HEK293T (cell line): Measurements from ENCODE around the gene GRIK2.

Experiments
- ARNT ChIP-seq: fragments of 450-650 bp; IDR thresholded peaks from 2 replicates; pipeline ENCODE4 v1.6.1; 2017; ENCODE audit warnings: mild to moderate bottlenecking
- BHLHE40 ChIP-seq: fragments of 450-650 bp; IDR thresholded peaks from 2 replicates; pipeline ENCODE4 v1.6.1; 2016; ENCODE audit warnings: mild to moderate bottlenecking, moderate library complexity, borderline replicate concordance
- CTBP1 ChIP-seq: fragments of 450-650 bp; IDR thresholded peaks from 2 replicates; pipeline ENCODE4 v1.6.1; 2016; ENCODE audit warnings: borderline replicate concordance
- ELF4 ChIP-seq: fragments of 450-650 bp; IDR thresholded peaks from 2 replicates; pipeline ENCODE4 v1.6.1; 2017; ENCODE audit warnings: antibody characterized with exemption
- FOXA1 ChIP-seq: fragments of 450-650 bp; IDR thresholded peaks from 2 replicates; pipeline ENCODE4 v1.6.1; 2016; ENCODE audit warnings: mild to moderate bottlenecking
- FOXM1 ChIP-seq: fragments of 450-650 bp; IDR thresholded peaks from 2 replicates; pipeline ENCODE4 v1.6.1; 2017; ENCODE audit warnings: mild to moderate bottlenecking, borderline replicate concordance
- HDGF ChIP-seq: fragments of 450-650 bp; IDR thresholded peaks from 2 replicates; pipeline ENCODE4 v1.6.1; 2017; ENCODE audit warnings: antibody characterized with exemption, borderline replicate concordance
- LEF1 ChIP-seq: fragments of 450-650 bp; IDR thresholded peaks from 2 replicates; pipeline ENCODE4 v1.6.1; 2017; ENCODE audit warnings: mild to moderate bottlenecking, borderline replicate concordance
- NFRKB ChIP-seq: fragments of 450-650 bp; IDR thresholded peaks from 2 replicates; pipeline ENCODE4 v1.6.1; 2016; ENCODE audit warnings: mild to moderate bottlenecking, moderate library complexity
- SP1 ChIP-seq: fragments of 450-650 bp; IDR thresholded peaks from 2 replicates; pipeline ENCODE4 v1.6.1; 2017
- SUZ12 ChIP-seq: fragments of 450-650 bp; IDR thresholded peaks from 2 replicates; pipeline ENCODE4 v1.6.1; 2016; ENCODE audit warnings: mild to moderate bottlenecking
- TARDBP ChIP-seq: fragments of 450-650 bp; IDR thresholded peaks from 2 replicates; pipeline ENCODE4 v1.6.1; 2016
- ZNF384 ChIP-seq: fragments of 450-650 bp; IDR thresholded peaks from 2 replicates; pipeline ENCODE4 v1.6.1; 2016
- TF ChIP-seq, protein P1 (sequence below): fragments of 450-650 bp; IDR thresholded peaks from 2 replicates; pipeline ENCODE4 v1.6.1; 2016

- no peak for TF ChIP-seq LEF1
- TF ChIP-seq SP1: no peak
- no peak for TF ChIP-seq ELF4
- no peak for TF ChIP-seq SUZ12
- TF ChIP-seq FOXM1: no peak
- no peak for TF ChIP-seq NFRKB
- no peak for TF ChIP-seq HDGF
- no peak for TF ChIP-seq CTBP1
- no peak for TF ChIP-seq BHLHE40
- TF ChIP-seq FOXA1: no peak
- TF ChIP-seq ARNT: no peak
- TF ChIP-seq ZNF384: no peak
- TF ChIP-seq TARDBP: no peak
- TF ChIP-seq, protein P1, sequence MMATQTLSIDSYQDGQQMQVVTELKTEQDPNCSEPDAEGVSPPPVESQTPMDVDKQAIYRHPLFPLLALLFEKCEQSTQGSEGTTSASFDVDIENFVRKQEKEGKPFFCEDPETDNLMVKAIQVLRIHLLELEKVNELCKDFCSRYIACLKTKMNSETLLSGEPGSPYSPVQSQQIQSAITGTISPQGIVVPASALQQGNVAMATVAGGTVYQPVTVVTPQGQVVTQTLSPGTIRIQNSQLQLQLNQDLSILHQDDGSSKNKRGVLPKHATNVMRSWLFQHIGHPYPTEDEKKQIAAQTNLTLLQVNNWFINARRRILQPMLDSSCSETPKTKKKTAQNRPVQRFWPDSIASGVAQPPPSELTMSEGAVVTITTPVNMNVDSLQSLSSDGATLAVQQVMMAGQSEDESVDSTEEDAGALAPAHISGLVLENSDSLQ: no peak
Observed at GRCh38 chr6:101816716-101817115, 423.2 kb downstream of the GRIK2 start.
